Measurements from ENCODE around the gene TLE1.
"Not testable (repeated sequence)": the region's sequence is repeated elsewhere in the genome, so short reads cannot be mapped to it uniquely, and the experiment has no call there.

Gene TLE1

DNA sequence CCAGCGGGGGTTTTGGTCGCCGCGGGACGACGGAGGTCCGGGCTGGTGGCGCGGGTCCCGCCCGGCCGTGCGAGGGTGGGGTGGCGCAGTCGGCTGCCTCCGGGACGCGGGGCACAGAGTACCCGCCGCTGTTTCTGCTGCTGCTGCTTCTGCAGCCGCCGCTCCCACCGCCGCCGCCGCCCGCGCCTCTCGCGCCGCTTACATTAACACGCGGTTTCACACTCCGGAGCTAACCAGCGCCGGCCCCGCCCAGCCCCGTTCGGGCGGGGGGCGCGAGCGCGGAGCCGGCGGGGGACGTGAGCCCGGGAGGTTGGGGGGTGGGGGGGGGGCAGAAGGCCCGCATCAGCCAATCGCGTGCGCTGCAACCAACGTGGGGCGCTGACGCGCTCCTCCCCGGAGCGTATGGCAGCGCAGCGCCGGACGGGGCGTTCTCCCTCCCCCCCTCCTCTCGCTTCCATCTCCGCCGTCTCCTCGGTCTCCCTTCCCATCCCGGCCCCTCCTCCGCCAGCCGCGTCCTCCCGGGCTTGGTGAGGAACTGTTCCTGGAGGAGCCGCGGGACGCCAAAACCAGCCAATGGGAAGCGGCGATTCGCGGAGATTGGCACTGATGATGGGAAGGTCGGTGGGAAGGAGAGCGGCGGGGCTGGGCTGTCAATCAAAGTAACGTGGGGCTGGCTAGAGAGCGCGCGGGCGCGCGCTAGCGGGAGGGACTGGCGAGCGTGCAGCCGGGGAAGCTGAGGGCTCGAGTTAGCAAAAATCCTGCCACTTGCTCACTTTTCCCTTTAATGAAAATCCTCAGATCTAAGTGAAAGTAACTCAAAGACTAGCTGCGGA, at the start of gene TLE1:
Gene TLE1 (minus strand): TSS at position 205 of the 833 bp plus-strand sequence. CDS start 1,307 bp downstream, outside the sequence.
- DNase-seq (ENCODE audit: low read depth): peak; percentile 99

DNA sequence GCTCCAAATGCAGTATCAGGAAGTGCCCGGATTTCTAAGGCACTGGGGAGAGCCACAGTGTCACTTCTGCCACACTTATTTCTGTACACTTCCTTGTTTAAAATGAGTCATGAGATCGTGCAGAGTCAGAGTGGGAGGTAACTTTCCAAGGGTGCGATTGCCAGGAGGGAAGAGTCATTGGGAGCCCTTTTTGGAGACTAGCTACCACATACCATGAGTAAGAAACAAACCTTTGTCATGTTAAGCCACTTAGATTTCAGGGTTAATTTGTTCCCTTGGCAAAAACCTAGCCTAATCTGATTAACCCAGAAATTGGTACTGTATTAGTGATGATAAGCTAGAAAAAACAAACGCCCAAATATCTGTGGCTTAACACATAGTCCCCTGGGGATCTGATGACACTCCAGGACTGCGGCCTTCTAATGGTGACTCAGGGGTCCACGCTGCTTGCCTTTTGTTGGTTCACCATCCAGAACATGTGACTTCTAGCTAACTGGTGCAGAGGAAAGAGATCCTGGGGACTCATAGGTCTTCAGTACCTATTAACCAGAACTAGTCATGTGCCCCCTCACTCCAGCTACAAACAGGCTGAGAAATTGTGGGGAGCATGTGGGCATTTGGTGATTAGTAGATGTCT, 48.6 kb upstream of the TLE1 start:
- peak; percentile 88 for DNase-seq (ENCODE audit: low read depth)

DNA sequence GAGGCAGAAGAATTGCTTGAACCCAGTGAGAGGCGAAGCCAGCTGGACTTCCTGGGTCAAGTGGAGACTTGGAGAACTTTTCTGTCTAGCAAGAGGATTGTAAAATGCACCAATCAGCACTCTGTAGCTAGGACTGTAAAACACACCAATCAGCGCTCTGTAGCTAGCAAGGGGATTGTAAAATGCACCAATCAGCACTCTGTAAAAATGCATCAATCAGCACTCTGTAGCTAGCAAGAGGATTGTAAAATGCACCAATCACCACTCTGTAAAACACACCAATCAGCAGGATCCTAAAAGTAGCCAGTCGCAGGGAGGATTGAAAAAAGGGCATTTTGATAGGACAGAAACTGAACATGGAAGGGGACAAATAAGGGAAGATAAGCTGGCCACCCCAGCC, 41.2 kb upstream of the TLE1 start:
- not testable (repeated sequence) for DNase-seq (ENCODE audit: low read depth)

GRCh38 chr9:81729135-81729534, 39.8 kb upstream of the TLE1 start:
- DNase-seq (ENCODE audit: low read depth): no peak

DNA sequence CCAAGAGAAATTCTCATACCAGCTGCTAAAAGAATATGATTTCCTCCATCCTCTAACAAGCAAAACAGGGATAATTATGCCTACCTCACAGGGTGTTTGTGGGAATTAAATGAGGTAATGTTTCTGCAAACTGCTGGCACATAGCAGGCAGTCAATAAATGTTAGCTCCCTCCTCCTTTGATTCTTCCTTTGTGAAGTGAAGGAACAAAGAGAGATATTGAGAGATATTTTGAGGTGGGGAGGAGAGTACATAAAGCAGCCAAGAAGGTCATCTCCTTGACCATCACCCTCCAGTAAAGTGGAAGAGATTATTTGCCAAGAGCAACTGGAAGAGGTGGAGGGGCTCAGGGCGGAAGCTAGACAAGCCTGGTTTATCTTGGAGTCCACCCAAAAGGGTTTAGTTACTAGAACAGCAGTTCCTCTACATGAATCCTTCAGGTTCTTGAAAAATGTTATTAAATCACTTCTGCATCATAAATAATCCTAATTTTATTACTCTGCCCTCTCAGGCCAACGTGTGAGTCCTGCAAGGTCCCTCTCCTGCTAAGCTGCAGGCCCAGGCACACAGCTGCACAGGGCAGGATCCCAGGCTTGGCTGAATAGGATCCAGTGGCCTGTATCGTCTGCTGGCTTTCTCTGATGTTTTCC, 35.0 kb upstream of the TLE1 start:
- DNase-seq (ENCODE audit: low read depth): peak; percentile 3

DNA sequence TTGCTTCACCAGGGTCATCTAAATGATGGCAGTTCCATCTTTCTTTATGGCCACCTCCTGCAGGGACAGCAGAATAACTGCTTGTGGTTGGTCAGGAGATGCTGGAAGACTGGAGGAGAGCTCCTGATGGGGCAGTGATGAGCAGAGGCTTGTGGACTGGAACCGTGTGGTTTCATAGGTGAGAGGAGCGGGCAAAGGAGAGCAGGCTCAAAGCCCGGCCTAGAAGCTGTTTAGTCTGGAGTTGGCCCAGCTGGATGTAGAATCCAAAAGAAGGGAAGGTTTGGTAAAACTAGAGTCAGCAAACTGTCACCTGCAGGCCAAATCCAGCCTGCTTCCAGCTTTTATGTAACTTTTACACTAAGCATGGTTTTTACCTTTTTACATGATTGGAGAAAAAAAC, 32.9 kb upstream of the TLE1 start:
- DNase-seq (ENCODE audit: low read depth): no peak

DNA sequence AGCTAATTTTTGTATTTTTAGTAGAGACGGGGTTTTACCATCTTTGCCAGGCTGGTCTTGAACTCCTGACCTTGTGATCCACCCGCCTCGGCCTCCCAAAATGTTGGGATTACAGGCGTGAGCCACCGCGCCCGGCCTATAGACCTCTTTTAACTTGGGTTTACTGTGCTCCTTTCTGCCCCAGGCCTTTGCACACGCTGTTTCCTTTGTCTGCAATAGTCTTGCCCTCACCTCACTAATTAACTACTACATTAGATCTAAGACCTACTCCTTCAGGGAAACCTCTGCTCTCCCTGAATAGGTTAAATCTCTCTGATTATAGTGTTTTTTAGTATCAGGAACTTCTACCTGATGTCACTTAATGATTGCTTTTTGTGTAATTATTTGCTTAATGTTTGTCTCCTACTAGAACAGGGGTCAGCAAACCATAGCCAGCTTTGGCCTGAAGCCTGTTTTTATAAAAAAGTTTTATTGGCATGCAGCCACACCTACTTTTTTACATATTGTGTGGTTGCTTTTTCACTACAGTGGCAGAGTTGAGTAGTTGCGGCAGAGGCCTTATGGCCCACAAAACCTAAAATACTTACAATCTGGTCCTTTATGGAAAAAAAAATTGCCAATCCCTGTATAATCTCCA, 31.2 kb upstream of the TLE1 start:
- DNase-seq (ENCODE audit: low read depth): no peak

DNA sequence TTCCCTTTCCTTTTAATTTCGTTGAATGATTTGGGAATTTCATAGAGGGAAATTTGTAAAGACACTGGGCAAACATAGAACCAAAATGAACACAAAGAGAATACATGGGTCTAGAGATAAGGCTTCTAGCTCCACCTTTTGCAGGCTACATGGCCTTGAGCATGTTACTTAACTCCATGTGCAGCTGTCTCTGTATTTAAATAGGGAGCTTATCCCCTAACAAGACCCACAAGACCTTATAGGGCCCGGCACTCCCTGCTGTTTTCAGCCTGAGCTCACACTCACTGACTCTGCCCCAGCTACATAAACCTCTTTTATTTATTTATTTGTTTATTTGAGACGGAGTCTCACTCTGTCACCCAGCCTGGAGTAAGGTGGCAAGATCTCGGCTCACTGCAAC, 30.6 kb upstream of the TLE1 start:
- DNase-seq (ENCODE audit: low read depth): no peak

GRCh38 chr9:81718244-81718643, 28.9 kb upstream of the TLE1 start:
- no peak for DNase-seq (ENCODE audit: low read depth)

DNA sequence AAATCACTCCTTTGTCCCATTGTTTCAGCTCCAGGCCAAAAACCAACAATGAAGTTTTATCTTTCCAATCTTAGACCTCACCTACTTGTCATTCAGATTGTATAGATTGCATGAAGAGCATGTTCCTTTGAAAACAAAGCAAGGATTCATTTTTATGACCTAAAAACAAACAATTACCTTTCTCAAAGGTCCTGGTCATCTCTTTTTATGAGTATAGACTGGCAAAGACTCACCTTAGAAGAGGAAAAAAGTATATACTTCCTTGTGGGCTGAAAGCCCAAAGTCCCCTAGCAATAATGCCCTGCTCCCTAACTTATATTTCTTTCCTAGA, 28.4 kb upstream of the TLE1 start:
- no peak for DNase-seq (ENCODE audit: low read depth)

GRCh38 chr9:81717061-81717746, 27.9 kb upstream of the TLE1 start:
- DNase-seq (ENCODE audit: low read depth): no peak

DNA sequence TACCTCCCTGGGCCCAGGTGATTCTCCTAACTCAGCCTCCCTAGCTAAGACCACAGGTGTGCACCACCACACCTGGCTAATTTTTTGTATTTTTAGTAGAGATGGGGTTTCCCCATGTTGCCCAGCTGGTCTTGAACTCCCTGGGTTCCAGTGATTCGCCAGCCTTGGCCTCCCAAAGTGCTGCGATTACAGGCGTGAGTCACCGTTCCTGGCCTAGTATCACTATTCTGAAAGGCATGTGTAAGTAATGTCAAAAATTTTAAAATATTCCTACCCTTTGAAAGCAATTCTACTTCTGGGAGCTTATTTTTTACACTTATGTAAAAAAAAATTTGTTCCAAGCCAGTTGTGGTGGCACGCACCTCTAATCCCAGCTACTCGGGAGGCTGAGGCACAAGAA, 27.1 kb upstream of the TLE1 start:
- peak; percentile 9 for DNase-seq (ENCODE audit: low read depth)

DNA sequence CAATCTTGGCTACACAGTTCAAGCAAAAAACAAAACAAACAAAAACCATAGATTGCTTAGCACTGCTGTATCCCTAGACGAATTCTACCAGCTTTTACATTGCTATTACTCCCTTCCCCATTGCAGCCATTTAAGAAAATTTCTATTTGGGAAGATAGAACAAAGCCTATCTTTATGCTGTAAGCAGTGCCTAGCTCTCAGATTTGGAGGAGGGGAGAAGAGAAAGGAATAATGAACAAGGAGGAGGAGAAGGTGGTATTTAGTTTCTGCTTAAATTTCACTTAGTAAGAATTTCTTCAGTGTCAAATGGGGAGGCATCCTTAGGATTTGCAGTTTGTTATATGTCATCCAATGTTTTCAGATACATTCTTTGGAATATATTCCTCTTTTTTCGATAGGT, 16.2 kb upstream of the TLE1 start:
- no peak for DNase-seq (ENCODE audit: low read depth)

DNA sequence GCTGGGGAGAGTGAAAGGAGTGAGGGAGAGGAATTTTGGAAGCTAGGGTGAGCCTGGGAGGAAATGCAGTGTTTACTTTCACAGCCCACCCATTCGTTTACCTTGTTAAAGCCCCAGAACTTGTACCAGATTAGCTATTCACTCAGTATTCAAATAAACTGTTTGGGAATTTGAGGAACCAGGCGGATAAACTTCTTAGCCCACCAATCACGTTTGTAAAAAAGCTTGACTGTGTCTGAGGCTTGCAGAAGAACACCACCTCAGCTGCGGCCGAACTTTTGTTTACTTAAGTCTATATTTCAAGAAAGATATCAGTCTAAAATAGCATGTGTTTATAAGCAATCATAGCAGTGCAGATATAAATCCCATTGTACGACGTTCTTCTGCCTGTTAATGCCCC, 5.2 kb upstream of the TLE1 start:
- DNase-seq (ENCODE audit: low read depth): no peak

DNA sequence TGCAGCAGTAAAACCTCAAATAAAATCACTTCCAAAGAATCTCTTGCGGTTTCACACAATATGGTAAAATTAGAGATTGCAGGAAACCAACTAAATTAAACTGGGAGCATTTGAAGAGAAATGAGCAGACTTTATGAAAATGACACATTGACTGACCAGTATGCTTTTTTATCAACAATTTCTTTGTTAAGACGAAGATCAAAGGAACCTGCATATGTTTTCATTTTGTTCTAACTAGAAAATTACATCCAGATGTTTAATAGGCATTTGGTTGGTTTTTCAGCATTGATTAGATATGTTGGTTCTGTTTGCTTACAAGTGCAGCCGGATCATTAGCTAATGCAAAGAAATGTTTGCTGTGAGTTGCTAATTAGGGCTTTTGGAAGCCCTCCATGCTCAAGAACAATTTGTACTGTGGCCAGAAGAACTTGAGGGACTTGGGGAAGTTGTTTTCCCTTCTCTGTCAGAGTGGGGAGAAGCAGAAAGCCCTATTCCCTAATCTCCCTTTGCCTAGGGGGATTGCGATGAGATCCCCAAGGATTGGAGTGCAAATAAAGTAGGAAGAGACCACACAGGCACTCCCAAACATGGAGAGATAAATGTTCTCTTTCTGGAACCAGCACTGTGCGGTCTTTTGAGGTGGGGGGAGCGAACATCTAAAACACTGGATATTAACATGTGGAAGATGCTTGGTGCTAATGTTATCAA, 4.5 kb upstream of the TLE1 start:
- no peak for DNase-seq (ENCODE audit: low read depth)

DNA sequence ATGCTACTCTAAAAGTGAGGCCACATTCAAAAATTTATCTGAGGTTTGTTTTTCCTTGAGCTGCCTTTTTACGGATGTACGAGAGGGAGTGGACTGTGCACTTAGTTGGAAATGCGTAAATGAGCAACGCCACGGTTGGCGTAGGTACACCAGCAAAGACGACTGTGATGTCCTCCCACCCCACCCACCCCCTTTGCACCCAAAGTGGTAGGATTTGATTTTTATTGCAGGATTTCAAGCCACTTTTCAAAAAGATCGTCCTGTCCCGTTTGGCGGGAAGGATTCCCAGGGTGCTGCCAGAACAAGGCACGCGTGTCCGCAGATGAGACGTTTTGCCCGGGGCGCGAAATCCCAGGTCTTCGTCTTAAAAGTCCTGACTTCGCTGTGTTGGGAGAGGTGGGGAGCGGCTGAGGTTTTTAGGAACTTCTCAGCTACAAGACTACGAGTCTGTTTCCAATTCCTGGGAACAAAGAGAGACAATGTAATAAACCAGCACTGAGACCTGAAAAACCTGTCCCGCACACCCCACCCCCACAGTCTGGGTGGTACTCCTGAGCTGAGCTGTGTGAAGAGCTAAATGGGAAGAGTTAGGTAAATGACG, 1.0 kb upstream of the TLE1 start:
- no peak for DNase-seq (ENCODE audit: low read depth)

GRCh38 chr9:81689093-81689342, 329 bp downstream of the TLE1 start:
- not testable (repeated sequence) for DNase-seq (ENCODE audit: low read depth)

DNA sequence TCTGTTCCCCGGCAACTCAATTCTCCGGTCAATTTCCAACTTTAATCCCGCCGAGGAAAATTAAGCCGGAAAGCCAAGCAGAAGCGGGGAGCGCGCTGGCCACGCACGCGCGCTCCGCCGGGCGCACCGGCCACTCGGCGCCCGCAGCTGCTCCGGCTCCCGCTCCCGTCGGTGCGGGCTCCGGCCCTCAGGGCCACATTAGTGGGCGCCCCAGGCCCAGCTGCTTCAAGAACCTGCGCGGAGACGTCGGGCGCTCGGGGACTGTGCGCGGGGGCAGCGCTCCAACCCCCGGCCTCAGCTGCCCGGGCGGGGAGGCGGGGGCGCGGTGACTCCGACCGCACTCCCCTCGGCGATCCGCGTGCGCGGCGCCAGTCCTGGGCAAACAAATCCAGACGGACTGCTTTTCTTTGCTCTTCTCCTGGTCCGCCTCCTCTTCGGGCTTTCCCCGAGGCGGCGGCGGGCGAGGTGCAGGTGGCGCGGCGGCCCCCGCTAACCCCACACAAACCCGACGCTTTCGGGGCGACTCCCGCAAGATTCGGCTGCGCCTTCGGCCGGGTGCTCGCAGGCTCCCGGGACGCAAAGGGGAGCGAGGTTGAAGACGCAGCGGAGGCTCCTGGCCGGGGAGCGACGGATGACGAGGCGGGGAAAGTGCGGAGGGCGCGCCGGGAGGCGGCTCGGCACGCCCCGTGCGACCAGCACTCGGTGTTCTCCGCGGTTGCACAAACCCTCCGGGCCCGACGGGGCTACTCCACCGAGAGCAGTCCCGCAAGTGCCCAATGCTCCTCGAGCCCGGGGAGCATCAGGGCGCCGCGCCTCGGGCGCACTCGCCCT, 870 bp downstream of the TLE1 start:
- not testable (repeated sequence) for DNase-seq (ENCODE audit: low read depth)

DNA sequence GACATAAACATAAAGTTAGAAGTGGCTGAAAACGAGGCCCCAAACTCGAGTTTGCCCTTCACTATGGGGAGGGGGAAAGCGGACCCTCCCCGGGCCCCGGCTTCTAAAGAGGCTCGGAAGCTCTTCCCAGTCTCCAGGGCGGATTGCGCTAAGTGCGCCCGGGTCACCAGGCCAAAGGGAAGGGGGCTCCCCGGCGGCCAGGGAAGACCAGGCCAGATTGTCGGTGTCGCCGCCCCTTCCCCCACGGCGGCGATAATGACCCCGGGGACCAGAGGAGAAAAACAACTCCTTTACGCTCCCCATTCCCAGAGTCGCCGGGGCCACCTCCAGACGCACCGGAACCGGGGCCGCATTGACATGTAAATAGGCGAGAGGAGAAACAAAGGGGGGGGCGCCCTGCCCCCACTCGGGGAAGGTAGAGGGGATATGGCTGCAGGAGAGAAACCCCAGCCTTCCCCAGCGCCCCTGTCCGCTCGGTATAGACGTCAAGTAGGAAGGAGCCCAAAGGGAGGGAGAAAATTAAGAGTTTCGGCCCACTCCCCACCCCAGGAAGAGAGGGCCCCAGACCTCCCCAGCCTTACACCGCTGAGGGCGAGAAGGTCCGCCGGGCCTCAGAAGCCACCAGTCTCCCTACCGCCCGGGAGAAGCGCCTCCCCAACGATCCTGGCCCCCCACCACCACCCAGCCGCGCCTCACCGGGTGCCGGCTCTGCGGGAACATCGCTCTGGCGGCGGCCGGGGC, 1.7 kb downstream of the TLE1 start:
- no peak for DNase-seq (ENCODE audit: low read depth)
